ENCODE results near the gene MYO5B.

Gene MYO5B

GRCh38 chr18:50076277-50076676, 118.7 kb downstream of the MYO5B start:
- H3K27ac ChIP-seq (ENCODE audit: low read depth, low read length): no peak overlapping the region
- H3K79me2 ChIP-seq (ENCODE audit: insufficient read depth, low read length): no peaks in the 10 kb centered on the region
- TF ChIP-seq, protein P1, sequence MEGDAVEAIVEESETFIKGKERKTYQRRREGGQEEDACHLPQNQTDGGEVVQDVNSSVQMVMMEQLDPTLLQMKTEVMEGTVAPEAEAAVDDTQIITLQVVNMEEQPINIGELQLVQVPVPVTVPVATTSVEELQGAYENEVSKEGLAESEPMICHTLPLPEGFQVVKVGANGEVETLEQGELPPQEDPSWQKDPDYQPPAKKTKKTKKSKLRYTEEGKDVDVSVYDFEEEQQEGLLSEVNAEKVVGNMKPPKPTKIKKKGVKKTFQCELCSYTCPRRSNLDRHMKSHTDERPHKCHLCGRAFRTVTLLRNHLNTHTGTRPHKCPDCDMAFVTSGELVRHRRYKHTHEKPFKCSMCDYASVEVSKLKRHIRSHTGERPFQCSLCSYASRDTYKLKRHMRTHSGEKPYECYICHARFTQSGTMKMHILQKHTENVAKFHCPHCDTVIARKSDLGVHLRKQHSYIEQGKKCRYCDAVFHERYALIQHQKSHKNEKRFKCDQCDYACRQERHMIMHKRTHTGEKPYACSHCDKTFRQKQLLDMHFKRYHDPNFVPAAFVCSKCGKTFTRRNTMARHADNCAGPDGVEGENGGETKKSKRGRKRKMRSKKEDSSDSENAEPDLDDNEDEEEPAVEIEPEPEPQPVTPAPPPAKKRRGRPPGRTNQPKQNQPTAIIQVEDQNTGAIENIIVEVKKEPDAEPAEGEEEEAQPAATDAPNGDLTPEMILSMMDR (IDR thresholded peaks at IDR 0.05; ENCODE audit: insufficient read depth, low read length, poor library complexity, severe bottlenecking): no peak
- no peak for TF ChIP-seq EZH2phosphoT487 (conservative IDR thresholded peaks at IDR 0.05; ENCODE audit: low read length)
- no peaks in the 10 kb centered on the region for H3F3A ChIP-seq (ENCODE audit: insufficient read depth)
- H4K20me1 ChIP-seq (ENCODE audit: low read depth, low read length): no peaks in the 10 kb centered on the region
- no peaks in the 10 kb centered on the region for H3K9me3 ChIP-seq (ENCODE audit: insufficient read depth, low read length)
- 0 out of 2 replicates have a peak, but pooled peaks cover 3% of the 10 kb centered on the region for H3K27me3 ChIP-seq (ENCODE audit: low read length)
- no peaks in the 10 kb centered on the region for H3K36me3 ChIP-seq (ENCODE audit: low read length)
- no peak overlapping the region for H2AFZ ChIP-seq (ENCODE audit: low read depth, low read length, severe bottlenecking)
- H3K4me2 ChIP-seq (ENCODE audit: low read depth, low read length, poor library complexity, severe bottlenecking): no peak overlapping the region
- H3K4me3 ChIP-seq (ENCODE audit: insufficient read depth, low read length, poor library complexity, severe bottlenecking): no peak overlapping the region
- H3K9me2 ChIP-seq (replicated peaks; ENCODE audit: insufficient read depth, low read length): no peaks in the 10 kb centered on the region
- H3K9ac ChIP-seq (ENCODE audit: low read length): no peak overlapping the region

DNA sequence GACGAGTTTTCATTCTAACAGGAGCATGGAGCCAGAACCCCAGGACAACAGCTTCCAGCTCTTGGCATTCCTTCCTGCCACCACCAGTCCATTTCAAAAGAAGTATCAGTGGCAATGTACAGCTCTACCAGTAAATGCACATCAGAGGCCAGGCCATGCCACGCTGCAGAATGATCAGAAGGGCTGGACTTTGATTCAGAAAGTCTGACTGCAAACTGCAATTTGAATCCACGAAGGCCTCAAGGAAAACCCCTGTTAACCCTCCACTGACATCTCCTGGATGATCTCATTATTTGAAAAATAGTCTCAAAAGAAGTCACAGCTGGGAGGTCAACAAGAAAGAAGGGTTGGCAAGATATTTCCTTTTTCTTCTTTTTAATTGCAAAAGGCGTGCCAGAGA, 119.2 kb downstream of the MYO5B start:
- Histone ChIP-seq H3K4me3 (ENCODE audit: insufficient read depth, low read length, poor library complexity, severe bottlenecking) (no peak overlapping the region), H3K9me3 (ENCODE audit: insufficient read depth, low read length) (no peaks in the 10 kb centered on the region), H3K4me2 (ENCODE audit: low read depth, low read length, poor library complexity, severe bottlenecking) (no peak overlapping the region), H3K36me3 (ENCODE audit: low read length) (no peaks in the 10 kb centered on the region), H4K20me1 (ENCODE audit: low read depth, low read length) (no peaks in the 10 kb centered on the region), H3K9ac (ENCODE audit: low read length) (no peak overlapping the region), H3K27ac (ENCODE audit: low read depth, low read length) (no peak overlapping the region), H3K79me2 (ENCODE audit: insufficient read depth, low read length) (no peaks in the 10 kb centered on the region), H3K9me2 (replicated peaks; ENCODE audit: insufficient read depth, low read length) (no peaks in the 10 kb centered on the region), H3F3A (ENCODE audit: insufficient read depth) (no peaks in the 10 kb centered on the region), H3K27me3 (ENCODE audit: low read length) (0 out of 2 replicates have a peak, but pooled peaks cover 3% of the 10 kb centered on the region), H2AFZ (ENCODE audit: low read depth, low read length, severe bottlenecking) (no peak overlapping the region)
- TF ChIP-seq, protein P1 (IDR thresholded peaks at IDR 0.05; ENCODE audit: insufficient read depth, low read length, poor library complexity, severe bottlenecking): no peak
- TF ChIP-seq EZH2phosphoT487 (conservative IDR thresholded peaks at IDR 0.05; ENCODE audit: low read length): no peak

DNA sequence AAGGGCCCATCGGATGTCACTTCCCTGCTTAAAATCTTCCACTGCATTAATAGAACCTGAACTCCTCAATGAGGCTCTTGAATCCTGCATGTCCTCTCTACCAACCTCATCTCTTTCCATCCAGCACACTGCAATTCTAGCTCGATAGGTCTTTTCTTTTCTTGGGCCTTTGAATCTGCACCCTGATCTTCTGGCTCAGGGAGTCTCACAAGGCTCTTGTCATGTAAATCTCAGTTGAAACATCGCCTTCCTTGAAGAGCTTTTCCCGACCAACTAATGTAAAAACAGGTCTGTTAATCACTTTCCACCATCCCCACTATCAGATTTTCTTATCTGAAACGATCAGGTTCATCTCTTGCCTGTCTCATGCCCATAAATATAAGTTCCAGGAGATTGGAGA, 120.5 kb downstream of the MYO5B start:
- Histone ChIP-seq H3K9ac (ENCODE audit: low read length) (no peak overlapping the region), H3K79me2 (ENCODE audit: insufficient read depth, low read length) (no peaks in the 10 kb centered on the region), H4K20me1 (ENCODE audit: low read depth, low read length) (no peaks in the 10 kb centered on the region), H3K9me3 (ENCODE audit: insufficient read depth, low read length) (no peaks in the 10 kb centered on the region), H3K27ac (ENCODE audit: low read depth, low read length) (no peak overlapping the region), H3K4me2 (ENCODE audit: low read depth, low read length, poor library complexity, severe bottlenecking) (no peak overlapping the region), H3K36me3 (ENCODE audit: low read length) (no peaks in the 10 kb centered on the region), H2AFZ (ENCODE audit: low read depth, low read length, severe bottlenecking) (no peak overlapping the region), H3K9me2 (replicated peaks; ENCODE audit: insufficient read depth, low read length) (no peaks in the 10 kb centered on the region), H3K4me3 (ENCODE audit: insufficient read depth, low read length, poor library complexity, severe bottlenecking) (no peak overlapping the region), H3K27me3 (ENCODE audit: low read length) (0 out of 2 replicates have a peak, but pooled peaks cover 2% of the 10 kb centered on the region), H3F3A (ENCODE audit: insufficient read depth) (no peaks in the 10 kb centered on the region)
- TF ChIP-seq, protein P1 (IDR thresholded peaks at IDR 0.05; ENCODE audit: insufficient read depth, low read length, poor library complexity, severe bottlenecking): no peak
- TF ChIP-seq EZH2phosphoT487 (conservative IDR thresholded peaks at IDR 0.05; ENCODE audit: low read length): no peak
